Activated effector memory CD4-positive, alpha-beta T cell treated with Interleukin-2 at 50 U/mL for 16 hours (primary cell): ENCODE measurements around the gene CAPN15.
"Not testable (repeated sequence)": the region's sequence is repeated elsewhere in the genome, so short reads cannot be mapped to it uniquely, and the experiment has no call there.

Experiments used
- DNase-seq: peaks from one replicate; pipeline ENCODE4 v3.0.0-alpha.2; 2020

The CAPN15 gene

GRCh38 chr16:595094-595528 is 67.6 kb downstream of the CAPN15 start:
- no peak for DNase-seq

DNA sequence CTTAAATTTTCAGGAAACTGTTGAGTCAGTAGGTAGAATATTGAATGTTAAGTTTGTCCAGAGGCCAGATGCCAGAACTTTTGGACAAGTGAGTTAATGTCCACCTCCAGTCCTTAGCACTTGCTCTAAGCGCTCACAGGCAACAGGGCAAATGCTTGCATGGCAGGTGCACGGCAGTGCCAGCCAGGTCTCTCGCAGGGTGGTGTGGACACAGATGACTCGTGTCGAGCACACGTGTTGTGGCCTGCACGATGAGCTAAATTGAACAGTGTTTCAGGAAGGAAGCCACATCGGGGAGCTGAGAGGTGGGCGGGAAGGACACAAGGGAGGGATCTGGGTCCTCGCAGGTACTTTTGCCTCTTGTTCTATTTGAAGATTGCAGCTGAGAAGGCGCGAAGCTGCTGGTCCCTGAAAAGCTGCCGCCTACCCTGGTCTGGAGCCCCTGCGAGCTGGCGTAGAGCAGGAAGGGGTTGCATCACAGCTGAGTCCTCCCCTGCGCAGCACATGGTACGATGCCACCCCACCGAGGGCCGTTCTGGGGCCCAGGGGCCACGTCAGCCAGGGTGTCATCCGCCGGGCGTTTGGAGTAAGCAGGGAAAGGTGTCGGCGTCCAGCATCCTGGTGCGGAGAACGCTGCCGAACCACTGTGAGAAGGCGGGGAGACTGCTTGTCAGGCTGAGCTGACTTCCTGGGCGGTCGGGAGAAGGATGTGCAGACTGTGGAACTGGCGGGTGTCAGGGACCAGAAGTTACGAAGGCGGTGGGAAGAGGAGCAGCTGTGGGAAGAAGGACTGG is 68.6 kb downstream of the CAPN15 start:
- DNase-seq: no peak

GRCh38 chr16:596736-597060 is 69.2 kb downstream of the CAPN15 start:
- DNase-seq: no peak

DNA sequence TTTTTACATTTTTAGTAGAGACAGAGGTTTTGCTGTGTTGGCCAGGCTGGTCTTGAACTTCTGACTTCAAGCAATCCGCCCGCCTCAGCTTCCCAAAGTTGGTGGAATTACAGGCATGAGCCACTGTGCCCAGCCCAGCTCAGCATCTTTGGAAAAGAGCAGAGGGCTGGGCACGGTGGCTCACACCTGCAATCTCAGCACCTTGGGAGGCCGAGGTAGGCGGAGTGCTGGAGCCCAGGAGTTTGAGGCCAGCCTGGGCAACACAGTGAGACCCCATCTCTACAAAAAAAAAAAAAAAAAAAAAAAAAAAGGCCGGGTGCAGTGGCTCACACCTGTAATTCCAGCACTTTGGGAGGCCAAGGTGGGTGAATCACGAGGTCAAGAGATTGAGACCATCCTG is 70.1 kb downstream of the CAPN15 start:
- not testable (repeated sequence) for DNase-seq

DNA sequence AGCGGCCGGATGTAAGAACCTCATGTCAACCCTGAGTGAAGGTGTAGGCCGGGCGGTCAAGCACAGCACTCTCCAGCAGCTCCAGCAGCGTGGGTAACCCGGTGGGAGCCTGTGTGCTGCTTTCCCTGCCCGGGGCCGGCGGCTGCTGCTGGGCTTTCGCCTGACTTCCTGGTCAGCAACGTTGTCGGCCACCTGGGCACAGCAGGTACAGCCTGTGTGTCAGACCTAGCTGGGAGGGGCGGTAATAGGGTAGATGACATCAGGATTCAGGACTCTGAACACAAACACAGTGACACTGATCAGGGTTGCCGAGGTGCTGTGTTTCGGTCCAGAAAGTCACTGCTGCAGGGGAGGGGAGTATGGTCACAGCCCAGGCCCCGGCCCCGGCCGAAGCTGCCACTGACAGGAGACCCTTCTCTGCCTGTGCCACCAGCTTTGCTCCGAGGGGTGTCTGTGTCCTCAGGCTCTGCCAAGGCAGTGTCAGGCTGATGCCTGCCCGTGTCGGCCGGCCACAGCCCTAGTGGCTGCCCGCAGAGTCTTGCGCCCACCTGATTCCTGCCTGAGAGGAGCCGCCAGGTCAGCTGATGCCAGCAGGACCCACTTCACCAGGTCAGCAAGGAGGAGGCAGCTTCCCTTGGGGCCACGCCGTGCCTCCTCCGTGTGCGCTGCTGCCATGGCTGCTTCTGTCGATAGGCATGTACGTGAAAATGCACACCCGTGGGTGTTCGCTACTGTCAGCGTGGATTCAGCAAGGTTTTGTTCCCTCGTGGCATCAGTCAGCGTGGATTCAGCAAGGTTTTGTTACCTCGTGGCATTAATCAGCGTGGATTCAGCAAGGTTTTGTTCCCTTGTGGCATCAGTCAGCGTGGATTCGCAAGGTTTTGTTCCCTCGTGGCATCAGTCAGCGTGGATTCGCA is 71.6 kb downstream of the CAPN15 start:
- DNase-seq: no peak

- DNase-seq: no peak
Observed at GRCh38 chr16:600781-601180, 73.3 kb downstream of the CAPN15 start.

- DNase-seq: no peak
Observed at GRCh38 chr16:603933-604332, 76.4 kb downstream of the CAPN15 start.
